HepG2 (cell line): ENCODE measurements around the gene GSK3B. TPM values are rescaled to one million over a fixed set of nuclear protein-coding genes. Genes with fewer than 3 reads are reported as not detected.
A peak's percentile ranks its signal among the peaks of the same experiment; 100 is the strongest.

Experiments used
- EED ChIP-seq: sonication (generic); formaldehyde crosslinking; IDR thresholded peaks from 2 replicates; pipeline ENCODE4 v1.5.0; 2020; ENCODE audit warnings: mild to moderate bottlenecking, missing genetic modification reagents
- IKZF4 ChIP-seq: sonication (generic); formaldehyde crosslinking; IDR thresholded peaks from 2 replicates; pipeline ENCODE4 v1.5.1; 2020; ENCODE audit warnings: borderline replicate concordance, mild to moderate bottlenecking, low read depth, missing genetic modification reagents; ENCODE audit errors: not compliant biosample characterization
- NFE2 ChIP-seq: sonication (generic); formaldehyde crosslinking; IDR thresholded peaks from 2 replicates; pipeline ENCODE4 v1.4.0; 2020; ENCODE audit warnings: missing genetic modification reagents
- NFKB2 ChIP-seq: sonication (generic); formaldehyde crosslinking; IDR thresholded peaks from 2 replicates; pipeline ENCODE4 v1.4.0; 2020; ENCODE audit warnings: missing genetic modification reagents, borderline replicate concordance
- REPIN1 ChIP-seq: sonication (generic); formaldehyde crosslinking; IDR thresholded peaks from 2 replicates; pipeline ENCODE4 v1.8.0; 2022; ENCODE audit warnings: missing genetic modification reagents, low read depth, mild to moderate bottlenecking, borderline replicate concordance
- ZNF329 ChIP-seq: sonication (generic); formaldehyde crosslinking; IDR thresholded peaks from 2 replicates; pipeline ENCODE4 v1.9.0; 2021; ENCODE audit warnings: low read depth, mild to moderate bottlenecking, missing genetic modification reagents
- ZNF337 ChIP-seq: sonication (generic); formaldehyde crosslinking; IDR thresholded peaks from 2 replicates; pipeline ENCODE4 v1.5.1; 2020; ENCODE audit warnings: missing genetic modification reagents, low read depth, mild to moderate bottlenecking, borderline replicate concordance
- ZNF530 ChIP-seq: sonication (generic); formaldehyde crosslinking; IDR thresholded peaks from 2 replicates; pipeline ENCODE4 v1.5.0; 2020; ENCODE audit warnings: low read depth, mild to moderate bottlenecking, missing genetic modification reagents
- ZNF678 ChIP-seq: sonication (generic); formaldehyde crosslinking; IDR thresholded peaks from 2 replicates; pipeline ENCODE4 v1.4.0; 2020; ENCODE audit warnings: mild to moderate bottlenecking, missing genetic modification reagents
- ZSCAN22 ChIP-seq: sonication (generic); formaldehyde crosslinking; IDR thresholded peaks from 2 replicates; pipeline ENCODE4 v1.4.0; 2020; ENCODE audit warnings: mild to moderate bottlenecking, missing genetic modification reagents
- polyA plus RNA-seq, 8 experiments: library from polyadenylated mRNA; depleted of rRNA in 3 of 8; stranded (reverse) in 7 of 8; unstranded in 1 of 8; fragments of >200 nt; fragmentation: Illumina TruSeq in 4 of 8; extraction: Trizol in 4 of 8; gene quantifications; 2 replicates each; pipeline versions ENCODE4 v1.2.1 to v1.2.3, GENCODE V29; 2011 to 2016; ENCODE audit warnings: low read depth in 4 of 8, missing spikeins in 1 of 8, mixed read lengths in 1 of 8; ENCODE audit not compliant: insufficient read depth in 1 of 8
- total RNA-seq, 5 experiments: library from RNA; depleted of rRNA; stranded (reverse); fragments of >200 nt; fragmentation: Illumina TruSeq; extraction: Trizol; gene quantifications; 2 replicates each; pipeline ENCODE4 v1.2.3, GENCODE V29; 2016; ENCODE audit warnings: low read depth in 1 of 5
- TF ChIP-seq, protein P1 (sequence below): sonication (generic); formaldehyde crosslinking; IDR thresholded peaks from 2 replicates; pipeline ENCODE4 v1.4.0; 2020; ENCODE audit warnings: missing genetic modification reagents, borderline replicate concordance
- TF ChIP-seq, protein P2 (sequence below): sonication (generic); formaldehyde crosslinking; IDR thresholded peaks from 2 replicates; pipeline ENCODE4; 2020; ENCODE audit warnings: missing genetic modification reagents, mild to moderate bottlenecking, borderline replicate concordance
- TF ChIP-seq, protein P3 (sequence below), 2 experiments: IDR thresholded peaks; 2 replicates each; pipeline ENCODE4 v1.6.1; 2011 to 2012; ENCODE audit warnings: low read length in 2 of 2, borderline replicate concordance in 1 of 2, low read depth in 1 of 2, mild to moderate bottlenecking in 1 of 2, moderate library complexity in 1 of 2
- TF ChIP-seq, protein P4 (sequence below): sonication (generic); formaldehyde crosslinking; IDR thresholded peaks from 2 replicates; pipeline ENCODE4 v1.9.0; 2022; ENCODE audit warnings: missing genetic modification reagents, mild to moderate bottlenecking, borderline replicate concordance

GSK3B gene
- total and polyA plus RNA-seq, 2 of the 13 experiments (the other 11 are each of a cell fraction or from before 2014, with no cell fraction given): 22.3 to 30.1 TPM

DNA sequence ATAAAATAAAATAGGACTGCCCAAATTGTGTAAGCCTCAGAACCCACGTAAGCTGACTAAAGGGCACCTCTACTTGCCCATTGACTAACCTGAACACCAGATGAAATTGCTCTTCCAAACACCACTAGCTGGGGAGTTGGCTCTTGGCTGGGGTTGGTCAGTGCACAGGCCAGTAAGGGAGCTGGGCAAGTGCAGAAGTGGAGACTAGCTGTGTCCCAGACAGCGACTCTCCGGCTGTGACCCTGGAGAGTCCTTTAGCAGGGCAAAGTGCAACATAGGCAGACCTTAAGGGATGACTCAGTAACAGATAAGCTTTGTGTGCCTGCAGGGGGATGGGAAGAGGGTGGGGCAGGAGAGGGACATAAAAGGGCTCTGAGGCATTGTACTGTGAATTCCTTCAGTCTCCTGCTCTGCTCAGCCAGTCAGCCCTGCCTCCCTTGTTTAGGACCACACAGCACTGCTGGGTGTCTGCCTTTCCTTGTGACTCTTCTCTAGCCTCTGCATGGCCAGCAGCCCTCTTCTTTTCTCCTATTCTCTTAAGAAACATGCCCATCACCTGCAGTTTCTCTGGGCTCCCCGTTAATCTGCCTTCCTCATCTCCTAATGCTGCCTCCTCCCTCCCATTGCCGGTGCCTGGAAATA, 299.2 kb downstream of the GSK3B start (continued):
- TF ChIP-seq, protein P1, sequence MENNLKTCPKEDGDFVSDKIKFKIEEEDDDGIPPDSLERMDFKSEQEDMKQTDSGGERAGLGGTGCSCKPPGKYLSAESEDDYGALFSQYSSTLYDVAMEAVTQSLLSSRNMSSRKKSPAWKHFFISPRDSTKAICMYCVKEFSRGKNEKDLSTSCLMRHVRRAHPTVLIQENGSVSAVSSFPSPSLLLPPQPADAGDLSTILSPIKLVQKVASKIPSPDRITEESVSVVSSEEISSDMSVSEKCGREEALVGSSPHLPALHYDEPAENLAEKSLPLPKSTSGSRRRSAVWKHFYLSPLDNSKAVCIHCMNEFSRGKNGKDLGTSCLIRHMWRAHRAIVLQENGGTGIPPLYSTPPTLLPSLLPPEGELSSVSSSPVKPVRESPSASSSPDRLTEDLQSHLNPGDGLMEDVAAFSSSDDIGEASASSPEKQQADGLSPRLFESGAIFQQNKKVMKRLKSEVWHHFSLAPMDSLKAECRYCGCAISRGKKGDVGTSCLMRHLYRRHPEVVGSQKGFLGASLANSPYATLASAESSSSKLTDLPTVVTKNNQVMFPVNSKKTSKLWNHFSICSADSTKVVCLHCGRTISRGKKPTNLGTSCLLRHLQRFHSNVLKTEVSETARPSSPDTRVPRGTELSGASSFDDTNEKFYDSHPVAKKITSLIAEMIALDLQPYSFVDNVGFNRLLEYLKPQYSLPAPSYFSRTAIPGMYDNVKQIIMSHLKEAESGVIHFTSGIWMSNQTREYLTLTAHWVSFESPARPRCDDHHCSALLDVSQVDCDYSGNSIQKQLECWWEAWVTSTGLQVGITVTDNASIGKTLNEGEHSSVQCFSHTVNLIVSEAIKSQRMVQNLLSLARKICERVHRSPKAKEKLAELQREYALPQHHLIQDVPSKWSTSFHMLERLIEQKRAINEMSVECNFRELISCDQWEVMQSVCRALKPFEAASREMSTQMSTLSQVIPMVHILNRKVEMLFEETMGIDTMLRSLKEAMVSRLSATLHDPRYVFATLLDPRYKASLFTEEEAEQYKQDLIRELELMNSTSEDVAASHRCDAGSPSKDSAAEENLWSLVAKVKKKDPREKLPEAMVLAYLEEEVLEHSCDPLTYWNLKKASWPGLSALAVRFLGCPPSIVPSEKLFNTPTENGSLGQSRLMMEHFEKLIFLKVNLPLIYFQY (CRISPR knock-in tag): no peak
- TF ChIP-seq NFE2 (CRISPR knock-in tag) (peak; percentile 63; the same call in 1 of the 2 replicates), IKZF4 (no peak), ZNF337 (no peak), NFKB2 (CRISPR knock-in tag) (no peak; the same call in 1 of the 2 replicates), REPIN1 (CRISPR knock-in tag) (peak; percentile 65; the same call in 1 of the 2 replicates), ZNF678 (CRISPR knock-in tag) (no peak), EED (CRISPR knock-in tag) (no peak), ZNF530 (CRISPR knock-in tag) (no peak), ZNF329 (CRISPR knock-in tag) (no peak), ZSCAN22 (CRISPR knock-in tag) (no peak)
- TF ChIP-seq, protein P2, sequence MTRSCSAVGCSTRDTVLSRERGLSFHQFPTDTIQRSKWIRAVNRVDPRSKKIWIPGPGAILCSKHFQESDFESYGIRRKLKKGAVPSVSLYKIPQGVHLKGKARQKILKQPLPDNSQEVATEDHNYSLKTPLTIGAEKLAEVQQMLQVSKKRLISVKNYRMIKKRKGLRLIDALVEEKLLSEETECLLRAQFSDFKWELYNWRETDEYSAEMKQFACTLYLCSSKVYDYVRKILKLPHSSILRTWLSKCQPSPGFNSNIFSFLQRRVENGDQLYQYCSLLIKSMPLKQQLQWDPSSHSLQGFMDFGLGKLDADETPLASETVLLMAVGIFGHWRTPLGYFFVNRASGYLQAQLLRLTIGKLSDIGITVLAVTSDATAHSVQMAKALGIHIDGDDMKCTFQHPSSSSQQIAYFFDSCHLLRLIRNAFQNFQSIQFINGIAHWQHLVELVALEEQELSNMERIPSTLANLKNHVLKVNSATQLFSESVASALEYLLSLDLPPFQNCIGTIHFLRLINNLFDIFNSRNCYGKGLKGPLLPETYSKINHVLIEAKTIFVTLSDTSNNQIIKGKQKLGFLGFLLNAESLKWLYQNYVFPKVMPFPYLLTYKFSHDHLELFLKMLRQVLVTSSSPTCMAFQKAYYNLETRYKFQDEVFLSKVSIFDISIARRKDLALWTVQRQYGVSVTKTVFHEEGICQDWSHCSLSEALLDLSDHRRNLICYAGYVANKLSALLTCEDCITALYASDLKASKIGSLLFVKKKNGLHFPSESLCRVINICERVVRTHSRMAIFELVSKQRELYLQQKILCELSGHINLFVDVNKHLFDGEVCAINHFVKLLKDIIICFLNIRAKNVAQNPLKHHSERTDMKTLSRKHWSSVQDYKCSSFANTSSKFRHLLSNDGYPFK: no peak
- TF ChIP-seq, protein P3, sequence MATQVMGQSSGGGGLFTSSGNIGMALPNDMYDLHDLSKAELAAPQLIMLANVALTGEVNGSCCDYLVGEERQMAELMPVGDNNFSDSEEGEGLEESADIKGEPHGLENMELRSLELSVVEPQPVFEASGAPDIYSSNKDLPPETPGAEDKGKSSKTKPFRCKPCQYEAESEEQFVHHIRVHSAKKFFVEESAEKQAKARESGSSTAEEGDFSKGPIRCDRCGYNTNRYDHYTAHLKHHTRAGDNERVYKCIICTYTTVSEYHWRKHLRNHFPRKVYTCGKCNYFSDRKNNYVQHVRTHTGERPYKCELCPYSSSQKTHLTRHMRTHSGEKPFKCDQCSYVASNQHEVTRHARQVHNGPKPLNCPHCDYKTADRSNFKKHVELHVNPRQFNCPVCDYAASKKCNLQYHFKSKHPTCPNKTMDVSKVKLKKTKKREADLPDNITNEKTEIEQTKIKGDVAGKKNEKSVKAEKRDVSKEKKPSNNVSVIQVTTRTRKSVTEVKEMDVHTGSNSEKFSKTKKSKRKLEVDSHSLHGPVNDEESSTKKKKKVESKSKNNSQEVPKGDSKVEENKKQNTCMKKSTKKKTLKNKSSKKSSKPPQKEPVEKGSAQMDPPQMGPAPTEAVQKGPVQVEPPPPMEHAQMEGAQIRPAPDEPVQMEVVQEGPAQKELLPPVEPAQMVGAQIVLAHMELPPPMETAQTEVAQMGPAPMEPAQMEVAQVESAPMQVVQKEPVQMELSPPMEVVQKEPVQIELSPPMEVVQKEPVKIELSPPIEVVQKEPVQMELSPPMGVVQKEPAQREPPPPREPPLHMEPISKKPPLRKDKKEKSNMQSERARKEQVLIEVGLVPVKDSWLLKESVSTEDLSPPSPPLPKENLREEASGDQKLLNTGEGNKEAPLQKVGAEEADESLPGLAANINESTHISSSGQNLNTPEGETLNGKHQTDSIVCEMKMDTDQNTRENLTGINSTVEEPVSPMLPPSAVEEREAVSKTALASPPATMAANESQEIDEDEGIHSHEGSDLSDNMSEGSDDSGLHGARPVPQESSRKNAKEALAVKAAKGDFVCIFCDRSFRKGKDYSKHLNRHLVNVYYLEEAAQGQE (IDR thresholded peaks at IDR 0.05; ENCODE audit: borderline replicate concordance in 1 of 2, low read depth in 1 of 2, low read length in 2 of 2): peak in 1 of 2 experiments; percentile 71; a peak in 1 of 4 replicates
- TF ChIP-seq, protein P4, sequence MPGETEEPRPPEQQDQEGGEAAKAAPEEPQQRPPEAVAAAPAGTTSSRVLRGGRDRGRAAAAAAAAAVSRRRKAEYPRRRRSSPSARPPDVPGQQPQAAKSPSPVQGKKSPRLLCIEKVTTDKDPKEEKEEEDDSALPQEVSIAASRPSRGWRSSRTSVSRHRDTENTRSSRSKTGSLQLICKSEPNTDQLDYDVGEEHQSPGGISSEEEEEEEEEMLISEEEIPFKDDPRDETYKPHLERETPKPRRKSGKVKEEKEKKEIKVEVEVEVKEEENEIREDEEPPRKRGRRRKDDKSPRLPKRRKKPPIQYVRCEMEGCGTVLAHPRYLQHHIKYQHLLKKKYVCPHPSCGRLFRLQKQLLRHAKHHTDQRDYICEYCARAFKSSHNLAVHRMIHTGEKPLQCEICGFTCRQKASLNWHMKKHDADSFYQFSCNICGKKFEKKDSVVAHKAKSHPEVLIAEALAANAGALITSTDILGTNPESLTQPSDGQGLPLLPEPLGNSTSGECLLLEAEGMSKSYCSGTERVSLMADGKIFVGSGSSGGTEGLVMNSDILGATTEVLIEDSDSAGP (CRISPR knock-in tag): peak; percentile 66; the same call in 1 of the 2 replicates
